HEK293 (cell line): ENCODE data around the gene RNF19B.

Experiments
- CTCF ChIA-PET: fragments of 350-600 bp; formaldehyde crosslinking; extraction: SDS; loops from one replicate; lab custom pipeline; 2021; ENCODE audit warnings: antibody characterized with exemption; lab: Yijun Ruan, JAX
- POLR2A ChIA-PET: fragments of 300-600 bp; formaldehyde crosslinking; extraction: SDS; loops from one replicate; lab custom pipeline; 2020; ENCODE audit warnings: antibody characterized with exemption, inconsistent platforms; lab: Yijun Ruan, JAX
- H3K27ac ChIP-seq: fragments of 200-500 bp; sonication (Bioruptor generic); 2 replicates; pipeline ENCODE4 v1.5.1; 2014; ENCODE audit warnings: low read depth, low read length, control low read depth, inconsistent platforms; ENCODE audit errors: extremely low read depth
- H3K36me3 ChIP-seq, 2 experiments: fragments of 200-500 bp in 1 of 2; sonication (Bioruptor generic) in 1 of 2; 1 replicate in 1 of 2; 2 replicates in 1 of 2; pipeline ENCODE4 v1.5.1; 2014 to 2017; ENCODE audit warnings: inconsistent platforms in 2 of 2, low read length in 2 of 2; ENCODE audit not compliant: control insufficient read depth in 2 of 2, insufficient read depth in 1 of 2
- H3K4me1 ChIP-seq: fragments of 200-500 bp; sonication (Bioruptor generic); 2 replicates; pipeline ENCODE4 v1.5.1; 2014; ENCODE audit warnings: mild to moderate bottlenecking, low read length, inconsistent platforms; ENCODE audit not compliant: control insufficient read depth, insufficient read depth
- H3K4me3 ChIP-seq: 2 replicates; pipeline ENCODE4 v1.5.1; 2011; ENCODE audit warnings: low read depth, mild to moderate bottlenecking, control low read depth, low read length, moderate library complexity
- H3K9me3 ChIP-seq: fragments of 200-500 bp; sonication (Bioruptor generic); 2 replicates; pipeline ENCODE4 v1.5.1; 2014; ENCODE audit warnings: low read depth, low read length, inconsistent platforms; ENCODE audit not compliant: control insufficient read depth, insufficient read depth
- GLI2 ChIP-seq: fragments of 450-650 bp; formaldehyde crosslinking; IDR thresholded peaks from 2 replicates; pipeline ENCODE4; 2017; ENCODE audit warnings: missing biosample characterization, missing genetic modification characterization, low read depth, borderline replicate concordance
- HOXC10 ChIP-seq: sonication (generic); formaldehyde crosslinking; IDR thresholded peaks from 2 replicates; pipeline ENCODE4 v1.8.1; 2023; ENCODE audit warnings: mild to moderate bottlenecking, missing genetic modification reagents
- INSM2 ChIP-seq: fragments of 450-650 bp; formaldehyde crosslinking; IDR thresholded peaks from 2 replicates; pipeline ENCODE4 v1.5.1; 2016; ENCODE audit warnings: missing biosample characterization, missing genetic modification characterization
- KLF8 ChIP-seq: fragments of 450-650 bp; formaldehyde crosslinking; IDR thresholded peaks from 2 replicates; pipeline ENCODE4 v1.5.1; 2016; ENCODE audit warnings: missing biosample characterization, missing genetic modification characterization
- KLF9 ChIP-seq: fragments of 450-650 bp; formaldehyde crosslinking; IDR thresholded peaks from 2 replicates; pipeline ENCODE4 v1.5.1; 2016; ENCODE audit warnings: missing biosample characterization, missing genetic modification characterization, low read depth
- PRDM2 ChIP-seq: fragments of 450-650 bp; formaldehyde crosslinking; IDR thresholded peaks from 2 replicates; pipeline ENCODE4 v1.5.1; 2016; ENCODE audit warnings: missing biosample characterization, missing genetic modification characterization, borderline replicate concordance
- SP2 ChIP-seq: fragments of 450-650 bp; formaldehyde crosslinking; IDR thresholded peaks from 2 replicates; pipeline ENCODE4 v1.5.1; 2016; ENCODE audit warnings: missing biosample characterization, missing genetic modification characterization
- SP3 ChIP-seq: fragments of 450-650 bp; formaldehyde crosslinking; IDR thresholded peaks from 2 replicates; pipeline ENCODE4 v1.5.1; 2016; ENCODE audit warnings: missing biosample characterization, missing genetic modification characterization
- ZBTB21 ChIP-seq: fragments of 450-650 bp; formaldehyde crosslinking; IDR thresholded peaks from 2 replicates; pipeline ENCODE4 v1.5.1; 2017; ENCODE audit warnings: missing biosample characterization, missing genetic modification characterization
- ZNF133 ChIP-seq: fragments of 450-650 bp; formaldehyde crosslinking; IDR thresholded peaks from 2 replicates; pipeline ENCODE4 v1.5.1; 2016; ENCODE audit warnings: missing biosample characterization, missing genetic modification characterization
- ZNF157 ChIP-seq: fragments of 450-650 bp; formaldehyde crosslinking; IDR thresholded peaks from 2 replicates; pipeline ENCODE4 v1.5.1; 2016; ENCODE audit warnings: missing biosample characterization, missing genetic modification characterization
- ZNF174 ChIP-seq: fragments of 450-650 bp; formaldehyde crosslinking; IDR thresholded peaks from 2 replicates; pipeline ENCODE4 v1.5.0; 2017; ENCODE audit warnings: missing biosample characterization, mild to moderate bottlenecking, missing genetic modification characterization
- ZNF184 ChIP-seq: fragments of 450-650 bp; IDR thresholded peaks from 2 replicates; pipeline ENCODE4 v1.5.1; 2018; ENCODE audit warnings: missing biosample characterization, mild to moderate bottlenecking, missing genetic modification characterization
- ZNF248 ChIP-seq: fragments of 450-650 bp; formaldehyde crosslinking; IDR thresholded peaks from 2 replicates; pipeline ENCODE4 v1.5.1; 2017; ENCODE audit warnings: missing biosample characterization, missing genetic modification characterization
- ZNF335 ChIP-seq: fragments of 450-650 bp; formaldehyde crosslinking; conservative IDR thresholded peaks from 2 replicates; pipeline ENCODE4 v1.5.1; 2016; ENCODE audit warnings: missing biosample characterization, missing genetic modification characterization
- ZNF404 ChIP-seq: fragments of 450-650 bp; formaldehyde crosslinking; IDR thresholded peaks from 2 replicates; pipeline ENCODE4 v1.5.1; 2017; ENCODE audit warnings: missing biosample characterization, missing genetic modification characterization
- ZNF530 ChIP-seq: fragments of 450-650 bp; formaldehyde crosslinking; IDR thresholded peaks from 2 replicates; pipeline ENCODE4 v1.5.1; 2016; ENCODE audit warnings: low read depth, missing biosample characterization, missing genetic modification characterization
- ZNF561 ChIP-seq: fragments of 450-650 bp; IDR thresholded peaks from 2 replicates; pipeline ENCODE4 v1.5.1; 2018; ENCODE audit warnings: missing biosample characterization, missing genetic modification characterization, borderline replicate concordance
- ZNF621 ChIP-seq: fragments of 450-650 bp; formaldehyde crosslinking; IDR thresholded peaks from 2 replicates; pipeline ENCODE4 v1.5.1; 2017; ENCODE audit warnings: missing biosample characterization, missing genetic modification characterization
- ZNF658 ChIP-seq: fragments of 450-650 bp; formaldehyde crosslinking; IDR thresholded peaks from 2 replicates; pipeline ENCODE4; 2016; ENCODE audit warnings: missing biosample characterization, missing genetic modification characterization
- ZNF664 ChIP-seq: fragments of 450-650 bp; formaldehyde crosslinking; IDR thresholded peaks from 2 replicates; pipeline ENCODE4 v1.5.1; 2016; ENCODE audit warnings: missing biosample characterization, missing genetic modification characterization
- TF ChIP-seq, protein P1 (sequence below): fragments of 450-650 bp; formaldehyde crosslinking; IDR thresholded peaks from 2 replicates; pipeline ENCODE4 v1.5.1; 2016; ENCODE audit warnings: missing biosample characterization, missing genetic modification characterization

Gene RNF19B

DNA sequence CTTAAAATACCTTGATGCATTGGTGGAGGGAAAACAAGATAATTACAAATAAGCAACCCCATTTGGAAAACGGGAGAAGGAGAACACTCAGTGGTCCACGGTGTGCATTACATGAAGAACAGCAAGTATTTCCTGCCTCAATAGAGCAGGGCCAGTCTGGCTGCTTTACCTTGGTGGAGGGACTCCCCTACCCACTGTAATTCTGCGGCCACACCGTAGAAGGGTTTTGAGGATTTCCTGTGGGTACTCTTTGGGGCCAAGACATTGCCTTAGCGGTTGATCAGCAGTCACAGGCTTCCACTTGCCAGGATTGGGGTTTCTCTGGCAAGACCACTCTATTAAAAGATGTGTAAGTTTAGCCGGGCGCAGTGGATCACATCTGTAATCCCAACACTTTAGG lies 47.1 kb downstream of the RNF19B start:
- Histone ChIP-seq H3K9me3 (no peaks in the 10 kb centered on the region), H3K27ac (no peak overlapping the region), H3K4me3 (no peak overlapping the region), H3K36me3 (no peaks in the 10 kb centered on the region), H3K4me1 (no peaks in the 10 kb centered on the region)
- POLR2A ChIA-PET = no interaction called here
- TF ChIP-seq INSM2 (tag by site-specific recombination) (no peak), ZNF157 (tag by site-specific recombination) (no peak), SP3 (tag by site-specific recombination) (no peak), GLI2 (tag by site-specific recombination) (no peak), ZBTB21 (tag by site-specific recombination) (no peak), ZNF530 (tag by site-specific recombination) (no peak), ZNF664 (tag by site-specific recombination) (no peak), ZNF133 (tag by site-specific recombination) (no peak), PRDM2 (tag by site-specific recombination) (no peak), ZNF248 (tag by site-specific recombination) (no peak), ZNF184 (no peak)
- TF ChIP-seq, all 188 proteins: peak for 0
- CTCF ChIA-PET = interaction anchor here (0.6 to 0.7 kb wide), 3 partner anchors 22 to 209 kb away, joined by 3 read pairs; no protein-coding TSS in a partner anchor

DNA sequence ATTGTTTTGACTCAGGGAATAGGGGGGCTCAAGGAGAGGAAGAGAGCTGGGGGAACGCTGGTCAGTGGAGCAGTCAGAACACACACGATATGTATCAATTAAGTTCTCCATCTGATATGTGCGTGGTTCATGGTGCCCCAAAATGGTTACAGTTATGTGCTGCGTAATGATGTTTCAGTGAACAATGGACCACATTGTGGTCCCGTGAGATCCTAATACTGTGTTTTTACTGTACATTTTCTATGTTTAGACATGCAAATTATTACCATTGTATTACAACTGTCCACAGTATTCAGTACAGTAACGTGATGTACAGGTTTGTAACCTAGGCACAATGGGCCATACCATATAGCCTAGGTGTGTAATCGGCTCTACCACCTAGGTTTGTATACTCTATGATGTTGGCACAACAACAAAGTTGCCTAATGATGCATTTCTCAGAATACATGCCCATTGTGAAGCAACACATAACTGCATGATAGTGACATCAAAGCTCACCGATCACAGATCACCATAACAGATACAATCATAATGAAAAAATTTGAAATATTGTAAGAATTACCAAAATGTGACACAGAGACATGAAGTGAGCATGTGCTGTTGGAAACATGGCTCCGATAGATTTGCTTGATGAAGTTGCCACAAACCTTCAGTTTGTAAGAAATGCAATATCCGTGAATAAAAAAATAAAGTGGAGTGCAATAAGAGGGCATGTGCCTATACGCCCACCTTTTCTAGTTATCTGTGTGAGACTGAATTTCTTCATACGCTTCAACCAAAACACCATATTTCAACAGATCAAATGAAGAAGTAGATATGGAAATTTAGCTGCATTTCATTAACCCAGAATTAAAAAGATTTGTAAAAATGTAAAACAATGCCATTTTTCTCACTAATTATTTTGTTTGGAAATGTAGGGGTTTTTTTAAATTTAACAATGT lies 48.6 kb downstream of the RNF19B start:
- H3K4me3 ChIP-seq = no peak overlapping the region
- H3K36me3 ChIP-seq = no peaks in the 10 kb centered on the region
- no peaks in the 10 kb centered on the region for H3K9me3 ChIP-seq
- CTCF ChIA-PET = interaction anchor here (0.7 to 1.0 kb wide), 2 partner anchors 17 to 40 kb away, joined by 3 read pairs; no protein-coding TSS in a partner anchor
- H3K4me1 ChIP-seq = no peaks in the 10 kb centered on the region
- H3K27ac ChIP-seq = no peak overlapping the region
- POLR2A ChIA-PET = interaction anchor here (0.5 kb wide), 1 partner anchor 9 kb away, joined by 3 read pairs; no protein-coding TSS in a partner anchor
- TF ChIP-seq, protein P1, sequence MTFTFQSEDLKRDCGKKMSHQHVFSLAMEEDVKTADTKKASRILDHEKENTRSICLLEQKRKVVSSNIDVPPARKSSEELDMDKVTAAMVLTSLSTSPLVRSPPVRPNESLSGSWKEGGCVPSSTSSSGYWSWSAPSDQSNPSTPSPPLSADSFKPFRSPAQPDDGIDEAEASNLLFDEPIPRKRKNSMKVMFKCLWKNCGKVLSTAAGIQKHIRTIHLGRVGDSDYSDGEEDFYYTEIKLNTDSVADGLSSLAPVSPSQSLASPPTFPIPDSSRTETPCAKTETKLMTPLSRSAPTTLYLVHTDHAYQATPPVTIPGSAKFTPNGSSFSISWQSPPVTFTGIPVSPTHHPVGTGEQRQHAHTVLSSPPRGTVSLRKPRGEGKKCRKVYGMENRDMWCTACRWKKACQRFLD (tag by site-specific recombination) = no peak
- TF ChIP-seq KLF8 (tag by site-specific recombination) = no peak
- no peak for TF ChIP-seq ZNF561 (tag by site-specific recombination)
- no peak for TF ChIP-seq ZNF404 (tag by site-specific recombination)
- TF ChIP-seq HOXC10 (CRISPR knock-in tag) = no peak
- no peak for TF ChIP-seq ZNF621 (tag by site-specific recombination)
- TF ChIP-seq ZNF335 (tag by site-specific recombination) = no peak
- TF ChIP-seq SP2 (tag by site-specific recombination) = no peak
- TF ChIP-seq ZNF658 (tag by site-specific recombination) = no peak
- no peak for TF ChIP-seq ZNF174 (tag by site-specific recombination)
- no peak for TF ChIP-seq KLF9 (tag by site-specific recombination)
